ENCODE results near the gene HOXC12.

The HOXC12 gene

GRCh38 chr12:53966385-53967133 lies 11.9 kb downstream of the HOXC12 start:
- ChIA-PET CTCF (interaction anchor here (0.7 to 1.0 kb wide), 2 partner anchors 18 to 1933 kb away, joined by 3 to 6 read pairs; no protein-coding TSS in a partner anchor), POLR2A (ENCODE audit: low non-redundant PET) (no interaction called here)
- no peak for DNase-seq (ENCODE audit: low spot score)
- TF ChIP-seq CTCF (conservative IDR thresholded peaks at IDR 0.05; ENCODE audit: low read depth) = no peak
- H3K27ac ChIP-seq = no peak overlapping the region

GRCh38 chr12:53967421-53967925 lies 12.8 kb downstream of the HOXC12 start:
- ChIA-PET POLR2A (ENCODE audit: low non-redundant PET) (no interaction called here), CTCF (no interaction called here)
- no peak overlapping the region for H3K27ac ChIP-seq

GRCh38 chr12:53968214-53969127 lies 13.8 kb downstream of the HOXC12 start:
- no peak overlapping the region for H3K27ac ChIP-seq
- TF ChIP-seq CTCF (conservative IDR thresholded peaks at IDR 0.05; ENCODE audit: low read depth) = no peak
- ChIA-PET POLR2A (ENCODE audit: low non-redundant PET) (no interaction called here), CTCF (interaction anchor here (0.6 to 0.7 kb wide), 4 partner anchors 24 to 224 kb away, joined by 3 to 4 read pairs (median 3); no protein-coding TSS in a partner anchor)
- no peak for DNase-seq (ENCODE audit: low spot score)

More at GRCh38 chr12:53967421-53967925, 12.8 kb downstream of the HOXC12 start:
- no peak for TF ChIP-seq CTCF (conservative IDR thresholded peaks at IDR 0.05; ENCODE audit: low read depth)
- DNase-seq (ENCODE audit: low spot score) = no peak

- ChIA-PET CTCF (interaction anchor here (0.7 kb wide), 1 partner anchor 23 kb away, joined by 4 read pairs; no protein-coding TSS in a partner anchor), POLR2A (ENCODE audit: low non-redundant PET) (no interaction called here)
- DNase-seq (ENCODE audit: low spot score) = no peak
- no peak for TF ChIP-seq CTCF (conservative IDR thresholded peaks at IDR 0.05; ENCODE audit: low read depth)
- H3K27ac ChIP-seq = no peak overlapping the region
Measured at GRCh38 chr12:53969588-53970259, 15.0 kb downstream of the HOXC12 start.

GRCh38 chr12:53970451-53970850 lies 15.7 kb downstream of the HOXC12 start:
- no peak overlapping the region for H3K27ac ChIP-seq
- no peak for DNase-seq (ENCODE audit: low spot score)
- ChIA-PET POLR2A (ENCODE audit: low non-redundant PET) (no interaction called here), CTCF (no interaction called here)
- no peak for TF ChIP-seq CTCF (conservative IDR thresholded peaks at IDR 0.05; ENCODE audit: low read depth)

- TF ChIP-seq CTCF (conservative IDR thresholded peaks at IDR 0.05; ENCODE audit: low read depth) = no peak
- CTCF ChIA-PET = interaction anchor here (0.5 to 1.5 kb wide), 2 partner anchors 179 to 371 kb away, joined by 3 to 9 read pairs; no protein-coding TSS in a partner anchor
- no peak for DNase-seq (ENCODE audit: low spot score)
- no peak overlapping the region for H3K27ac ChIP-seq
- POLR2A ChIA-PET (ENCODE audit: low non-redundant PET) = no interaction called here
Measured at GRCh38 chr12:53971129-53971528, 16.4 kb downstream of the HOXC12 start.
